Transverse colon (tissue), 4 donors: ENCODE results near the gene LMOD1. TPM values are rescaled to one million over a fixed set of nuclear protein-coding genes. Genes with fewer than 3 reads are reported as not detected.
"Not testable (repeated sequence)": the region's sequence is repeated elsewhere in the genome, so short reads cannot be mapped to it uniquely, and the experiment has no call there.

ENCODE experiments used
- DNase-seq: peaks from one replicate; pipeline ENCODE4 v3.0.0-alpha.2; 2019
- H3K27ac ChIP-seq, 4 donors: fragments of 200-600 bp; sonication (generic); 2 replicates each; pipeline ENCODE4 v1.5.1; 2016 to 2018; ENCODE audit warnings: inconsistent platforms in 4 of 4
- H3K27me3 ChIP-seq: fragments of 200-600 bp; sonication (generic); 2 replicates; pipeline ENCODE4 v1.5.1; 2017; ENCODE audit warnings: inconsistent platforms
- H3K36me3 ChIP-seq, 4 donors: fragments of 200-600 bp; sonication (generic); 2 replicates each; pipeline ENCODE4 v1.5.1; 2017 to 2019; ENCODE audit warnings: inconsistent platforms in 4 of 4
- H3K4me1 ChIP-seq, 4 donors: fragments of 200-600 bp; sonication (generic); 2 replicates each; pipeline ENCODE4 v1.5.1; 2017 to 2020; ENCODE audit warnings: inconsistent platforms in 4 of 4
- H3K4me3 ChIP-seq, 4 donors: fragments of 200-600 bp; sonication (generic); 1 replicate in 1 of 4; 2 replicates in 3 of 4; pipeline versions ENCODE4 v1.5.1 to v1.6.1; 2017 to 2019; ENCODE audit warnings: inconsistent platforms in 4 of 4
- H3K9me3 ChIP-seq, 2 donors: fragments of 200-600 bp; sonication (generic); 2 replicates each; pipeline ENCODE4 v1.5.1; 2017 to 2019; ENCODE audit warnings: inconsistent platforms in 2 of 2
- CTCF ChIP-seq, 5 experiments: fragments of 200-600 bp in 3 of 5; fragments of 450-650 bp in 2 of 5; sonication (generic) in 3 of 5; IDR thresholded peaks; 1 replicate in 2 of 5; 2 replicates in 3 of 5; pipeline ENCODE4 v1.5.1; 2016 to 2017; ENCODE audit warnings: antibody characterized with exemption in 5 of 5, inconsistent platforms in 3 of 5, mild to moderate bottlenecking in 2 of 5, moderate library complexity in 1 of 5
- EP300 ChIP-seq: sonication (generic); formaldehyde crosslinking; IDR thresholded peaks from one replicate; pipeline ENCODE4 v1.6.1; 2017; ENCODE audit warnings: antibody characterized with exemption, low read depth
- POLR2A ChIP-seq: fragments of 450-650 bp; IDR thresholded peaks from one replicate; pipeline ENCODE4 v1.6.1; 2016; ENCODE audit warnings: antibody characterized with exemption, mild to moderate bottlenecking, moderate library complexity
- POLR2AphosphoS5 ChIP-seq, 3 donors: sonication (generic); formaldehyde crosslinking; IDR thresholded peaks; one replicate each; pipeline ENCODE4 v1.6.1; 2016; ENCODE audit warnings: antibody characterized with exemption in 3 of 3
- WGBS, 2 donors: methylation state at CpG; one replicate each; pipeline ENCODE4 v1.1.5; 2018; ENCODE audit warnings: low coverage in 1 of 2; 5-methylcytosine and 5-hydroxymethylcytosine counted together
- in situ Hi-C, 4 donors: fragments of 200-750 bp; cut with MboI; loops; one replicate each; pipeline versions ENCODE4 v1.15.0 to v1.15.1; 2017; ENCODE audit warnings: low sequenced_read_pairs in 3 of 4, low pct_ligation_motif_present in 1 of 4, low pct_unique_long_range_greater_than_20kb in 1 of 4
- intact Hi-C: fragments of 100-400 bp; cut with DNase I; formaldehyde crosslinking; loops from one replicate; pipeline ENCODE4 v1.15.1; 2023; ENCODE audit warnings: low total_unique reads
- total RNA-seq, 4 donors: library from RNA; depleted of rRNA; stranded (reverse); fragments of >200 nt; gene quantifications; one replicate each; pipeline ENCODE4 v1.1.0, GENCODE V29; 2016

Gene LMOD1
- total RNA-seq, 4 donors from 2014 or later: 73.2 to 166 (median 115) TPM

- intact Hi-C loops: no loop called here
- Histone ChIP-seq H3K4me1 (peaks cover 0 to 9% (median 0%) of the 10 kb centered on the region in 4 donors), H3K4me3 (no peak overlapping the region), H3K27me3 (no peaks in the 10 kb centered on the region), H3K27ac (no peak overlapping the region), H3K9me3 (no peaks in the 10 kb centered on the region), H3K36me3 (peaks cover 0 to 39% (median 17%) of the 10 kb centered on the region in 4 donors)
- in situ Hi-C loops: loop anchor here in 3 of 4 donors (25.0 kb wide), 1 partner anchor 263 kb away; the partner anchor contains the start of gene ARL8A (in 3 of the 3)
- no peak for TF ChIP-seq EP300
- no peak for TF ChIP-seq POLR2A
- no peak for TF ChIP-seq POLR2AphosphoS5 (IDR thresholded peaks at IDR 0.05)
- no peak for TF ChIP-seq CTCF (IDR thresholded peaks at IDR 0.05)
- no peak for DNase-seq
- WGBS, 2 donors: 100% methylated on average over 1 of the region's 1 CpG; no CpG with 5 or more reads in 1 of the 2 donors
These were observed 71.7 kb downstream of the LMOD1 start for GRCh38 chr1:201874672-201875071.

GRCh38 chr1:201870397-201870796 is 76.0 kb downstream of the LMOD1 start:
- intact Hi-C loops (no loop called here), in situ Hi-C loops (loop anchor here in 1 of 4 donors (25.0 kb wide), 1 partner anchor 267 kb away; the partner anchor contains the start of gene ARL8A)
- H3K4me3 ChIP-seq: no peak overlapping the region
- H3K27me3 ChIP-seq: no peaks in the 10 kb centered on the region
- H3K4me1 ChIP-seq: no peaks in the 10 kb centered on the region
- DNase-seq: no peak
- H3K27ac ChIP-seq: no peak overlapping the region
- peaks cover 0 to 64% (median 33%) of the 10 kb centered on the region in 4 donors for H3K36me3 ChIP-seq
- 90 to 91% methylated on average over 3 to 9 of the region's 10 CpGs for WGBS, 2 donors
- no peak for TF ChIP-seq POLR2AphosphoS5 (IDR thresholded peaks at IDR 0.05)
- no peak for TF ChIP-seq POLR2A
- TF ChIP-seq EP300: no peak
- TF ChIP-seq CTCF (IDR thresholded peaks at IDR 0.05): no peak
- H3K9me3 ChIP-seq: no peaks in the 10 kb centered on the region

GRCh38 chr1:201861448-201861847 is 84.9 kb downstream of the LMOD1 start:
- no peaks in the 10 kb centered on the region for H3K27me3 ChIP-seq
- H3K4me1 ChIP-seq: no peaks in the 10 kb centered on the region
- no peak overlapping the region for H3K27ac ChIP-seq
- intact Hi-C loops: no loop called here
- in situ Hi-C loops: loop anchor here in 1 of 4 donors (25.0 kb wide), 1 partner anchor 276 kb away; the partner anchor contains the start of gene ARL8A
- peaks cover 0 to 46% (median 8%) of the 10 kb centered on the region in 4 donors for H3K36me3 ChIP-seq
- H3K9me3 ChIP-seq: no peaks in the 10 kb centered on the region
- no peak for TF ChIP-seq CTCF (IDR thresholded peaks at IDR 0.05)
- DNase-seq: no peak
- WGBS, 2 donors: 87 to 89% methylated on average over 7 of the region's 7 CpGs
- H3K4me3 ChIP-seq: no peak overlapping the region

- Histone ChIP-seq H3K36me3 (peaks cover 0 to 61% (median 16%) of the 10 kb centered on the region in 4 donors), H3K27me3 (no peaks in the 10 kb centered on the region), H3K4me1 (no peaks in the 10 kb centered on the region), H3K27ac (no peak overlapping the region), H3K9me3 (no peaks in the 10 kb centered on the region), H3K4me3 (no peak overlapping the region)
- TF ChIP-seq POLR2A (no peak), EP300 (no peak), POLR2AphosphoS5 (IDR thresholded peaks at IDR 0.05) (no peak), CTCF (IDR thresholded peaks at IDR 0.05) (no peak)
- intact Hi-C loops (no loop called here), in situ Hi-C loops (loop anchor here in 1 of 4 donors (25.0 kb wide), 1 partner anchor 278 kb away; the partner anchor contains the start of gene ARL8A)
- WGBS, 2 donors: 92 to 98% methylated on average over 4 to 5 of the region's 5 CpGs
- DNase-seq: no peak
These were observed 86.9 kb downstream of the LMOD1 start for GRCh38 chr1:201859424-201859823.

- DNase-seq, H3K4me1 ChIP-seq, H3K4me3 ChIP-seq, H3K9me3 ChIP-seq, H3K27ac ChIP-seq, intact Hi-C loops, H3K27me3 ChIP-seq: not testable (repeated sequence)
- H3K36me3 ChIP-seq: peaks cover 0 to 66% (median 27%) of the 10 kb centered on the region in 4 donors
- in situ Hi-C loops: loop anchor here in 1 of 4 donors (25.0 kb wide), 1 partner anchor 281 kb away; the partner anchor contains the start of gene ARL8A
- 100% methylated on average over 2 of the region's 2 CpGs for WGBS, 2 donors
These were observed 89.6 kb downstream of the LMOD1 start for GRCh38 chr1:201856722-201857121.
